HG02678 (cell line): ENCODE data around the gene CELF4.
A peak's percentile ranks its signal among the peaks of the same experiment; 100 is the strongest.

Experiments
- ATAC-seq: cut with Tn5 transposase; IDR thresholded peaks from one replicate; pipeline ENCODE4 v1.9.1; 2021; ENCODE audit warnings: mild to moderate bottlenecking, moderate library complexity; ENCODE audit not compliant: unreplicated experiment

The CELF4 gene

GRCh38 chr18:37266290-37266689 is 299.3 kb downstream of the CELF4 start:
- ATAC-seq: no peak

- ATAC-seq: no peak
Measured at GRCh38 chr18:37265382-37265781, 300.2 kb downstream of the CELF4 start.

GRCh38 chr18:37264956-37265355 is 300.6 kb downstream of the CELF4 start:
- no peak for ATAC-seq

GRCh38 chr18:37261988-37262387 is 303.6 kb downstream of the CELF4 start:
- ATAC-seq: no peak

- ATAC-seq: no peak
Measured at GRCh38 chr18:37261246-37261840, 304.3 kb downstream of the CELF4 start.

- no peak for ATAC-seq
Measured at GRCh38 chr18:37260367-37261093, 305.1 kb downstream of the CELF4 start.

- ATAC-seq: no peak
Measured at GRCh38 chr18:37259711-37260110, 305.9 kb downstream of the CELF4 start.

- ATAC-seq: no peak
Measured at GRCh38 chr18:37258819-37259218, 306.8 kb downstream of the CELF4 start.

- ATAC-seq: no peak
Measured at GRCh38 chr18:37258131-37258530, 307.5 kb downstream of the CELF4 start.

GRCh38 chr18:37254973-37255372 is 310.6 kb downstream of the CELF4 start:
- no peak for ATAC-seq

GRCh38 chr18:37254236-37254754 is 311.3 kb downstream of the CELF4 start:
- peak; percentile 17 for ATAC-seq

- peak; percentile 40 for ATAC-seq
Measured at GRCh38 chr18:37253394-37254235, 312.0 kb downstream of the CELF4 start.

GRCh38 chr18:37252854-37253393 is 312.7 kb downstream of the CELF4 start:
- ATAC-seq: no peak

GRCh38 chr18:37252342-37252741 is 313.3 kb downstream of the CELF4 start:
- ATAC-seq: no peak

GRCh38 chr18:37251679-37252078 is 313.9 kb downstream of the CELF4 start:
- no peak for ATAC-seq

GRCh38 chr18:37249895-37250618 is 315.5 kb downstream of the CELF4 start:
- no peak for ATAC-seq

GRCh38 chr18:37249171-37249886 is 316.3 kb downstream of the CELF4 start:
- no peak for ATAC-seq

GRCh38 chr18:37248281-37248680 is 317.3 kb downstream of the CELF4 start:
- no peak for ATAC-seq

- no peak for ATAC-seq
Measured at GRCh38 chr18:37247497-37248161, 318.0 kb downstream of the CELF4 start.
